ENCODE data around the gene CLIC5.

CLIC5 gene

DNA sequence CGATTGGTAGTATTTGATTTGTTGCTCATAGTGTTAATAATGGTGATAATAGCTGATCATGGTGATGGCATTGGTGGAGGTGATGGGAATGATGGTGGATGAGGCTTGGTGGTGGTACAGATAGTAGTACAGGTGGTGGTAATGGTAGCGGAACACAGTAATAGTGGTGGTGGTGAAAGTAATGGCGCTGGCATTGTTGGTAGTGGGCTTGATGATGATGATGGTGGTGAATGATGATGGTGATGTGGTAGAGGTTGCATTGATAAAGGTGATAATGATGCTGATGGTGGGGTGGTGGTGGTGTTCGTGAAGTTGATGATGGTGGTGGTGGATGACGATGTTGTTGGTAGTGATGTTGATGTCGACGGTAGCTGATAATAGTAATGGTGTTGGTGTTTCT lies 24.6 kb upstream of the CLIC5 start:
- Histone ChIP-seq H3K36me3 (ENCODE audit: control insufficient read depth, insufficient read depth, low read length) (no peaks in the 10 kb centered on the region), H3K79me2 (ENCODE audit: control insufficient read depth, insufficient read depth, low read length) (no peaks in the 10 kb centered on the region), H2BK15ac (replicated peaks; ENCODE audit: low read depth) (no peak overlapping the region), H2AK5ac (ENCODE audit: low read length) (no peak overlapping the region), H4K5ac (ENCODE audit: low read length) (no peak overlapping the region), H3K23ac (ENCODE audit: low read length) (no peak overlapping the region), H2BK5ac (ENCODE audit: low read length) (no peak overlapping the region), H2BK120ac (ENCODE audit: low read depth, low read length) (no peak overlapping the region), H3K56ac (ENCODE audit: low read length) (no peak overlapping the region), H4K8ac (ENCODE audit: low read depth, low read length) (no peak overlapping the region), H3K4me3 (ENCODE audit: low read length) (no peak overlapping the region), H3K27me3 (ENCODE audit: insufficient read depth, low read length, poor library complexity) (no peaks in the 10 kb centered on the region), H3K27ac (ENCODE audit: low read depth, low read length) (no peak overlapping the region), H3K4ac (ENCODE audit: low read depth, low read length) (no peak overlapping the region), H3K4me2 (ENCODE audit: low read length) (no peak overlapping the region), H3K4me1 (ENCODE audit: control insufficient read depth, low read depth, low read length) (no peaks in the 10 kb centered on the region), H3K9ac (ENCODE audit: low read length) (no peak overlapping the region), H3K79me1 (ENCODE audit: low read length) (no peaks in the 10 kb centered on the region), H3K18ac (ENCODE audit: low read length) (no peak overlapping the region)
- 100% methylated on average over 5 of the region's 7 CpGs for WGBS (ENCODE audit: extremely low coverage, insufficient coverage, low lambda C conversion rate)
- DNase-seq, result no peak

DNA sequence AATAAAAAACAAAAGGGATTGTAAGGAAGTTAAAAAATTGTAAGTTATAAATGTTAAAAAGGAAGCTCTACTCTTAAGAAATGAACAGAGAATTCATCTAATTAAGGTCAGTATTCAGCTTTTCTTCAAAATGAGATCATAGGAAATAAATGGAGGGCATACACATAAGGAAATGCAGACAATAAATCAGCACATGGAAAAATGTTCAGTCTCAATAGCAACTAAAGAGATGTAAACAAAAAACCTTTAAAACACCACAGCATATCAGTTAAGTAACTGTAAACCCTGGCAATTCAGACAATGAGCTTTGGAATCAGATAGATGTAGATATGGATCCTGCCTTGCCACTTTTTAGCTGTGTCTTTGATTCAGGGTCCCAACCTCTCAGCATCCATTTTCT lies 24.0 kb upstream of the CLIC5 start:
- Histone ChIP-seq H4K8ac (ENCODE audit: low read depth, low read length) (no peak overlapping the region), H2BK120ac (ENCODE audit: low read depth, low read length) (no peak overlapping the region), H4K5ac (ENCODE audit: low read length) (no peak overlapping the region), H3K27ac (ENCODE audit: low read depth, low read length) (no peak overlapping the region), H3K4me1 (ENCODE audit: control insufficient read depth, low read depth, low read length) (no peaks in the 10 kb centered on the region), H3K27me3 (ENCODE audit: insufficient read depth, low read length, poor library complexity) (no peaks in the 10 kb centered on the region), H3K79me1 (ENCODE audit: low read length) (no peaks in the 10 kb centered on the region), H2BK15ac (replicated peaks; ENCODE audit: low read depth) (no peak overlapping the region), H3K4me3 (ENCODE audit: low read length) (no peak overlapping the region), H3K9ac (ENCODE audit: low read length) (no peak overlapping the region), H3K56ac (ENCODE audit: low read length) (no peak overlapping the region), H2AK5ac (ENCODE audit: low read length) (no peak overlapping the region), H3K23ac (ENCODE audit: low read length) (no peak overlapping the region), H3K79me2 (ENCODE audit: control insufficient read depth, insufficient read depth, low read length) (no peaks in the 10 kb centered on the region), H2BK5ac (ENCODE audit: low read length) (no peak overlapping the region), H3K4ac (ENCODE audit: low read depth, low read length) (no peak overlapping the region), H3K18ac (ENCODE audit: low read length) (no peak overlapping the region), H3K4me2 (ENCODE audit: low read length) (no peak overlapping the region), H3K36me3 (ENCODE audit: control insufficient read depth, insufficient read depth, low read length) (no peaks in the 10 kb centered on the region)
- no peak for DNase-seq

DNA sequence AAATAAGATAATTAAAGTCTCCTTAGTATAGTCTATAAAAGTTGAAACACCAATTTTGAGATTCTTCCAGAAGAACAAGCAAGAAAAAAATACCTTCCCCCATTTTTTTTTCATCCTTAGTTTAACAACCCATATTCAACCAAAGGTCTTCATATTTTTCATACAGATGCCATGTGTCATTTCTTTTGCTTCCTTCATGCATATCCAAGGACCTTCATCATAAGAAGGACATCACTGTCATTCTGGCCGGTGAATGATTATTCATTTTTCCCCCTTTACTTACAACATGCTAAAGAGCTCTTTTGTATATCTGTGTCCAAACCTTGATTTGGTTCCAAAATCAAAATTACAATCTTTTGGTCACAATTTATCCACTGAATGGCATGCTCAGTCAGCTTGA lies 21.3 kb upstream of the CLIC5 start:
- H2BK120ac ChIP-seq (ENCODE audit: low read depth, low read length), result no peak overlapping the region

DNA sequence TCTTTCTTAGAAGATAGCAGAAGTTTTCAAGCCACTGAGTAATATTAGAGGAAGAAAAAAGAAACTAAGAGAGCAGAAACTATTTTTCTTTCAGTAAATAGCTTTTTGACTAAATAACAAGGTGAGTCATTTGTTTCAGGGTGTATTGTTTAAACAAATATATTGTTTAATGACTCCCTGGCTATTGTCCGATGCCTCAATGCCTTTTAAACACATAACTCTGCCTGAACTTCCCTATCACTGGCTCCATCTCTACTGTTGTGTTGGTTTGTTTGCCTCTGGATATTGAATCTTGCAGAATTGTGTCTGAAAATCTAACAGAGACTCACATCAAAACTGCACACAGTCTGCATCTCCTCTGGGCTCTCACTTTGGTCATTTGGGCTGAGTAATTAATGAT lies 19.6 kb upstream of the CLIC5 start:
- no peaks in the 10 kb centered on the region for H3K79me1 ChIP-seq (ENCODE audit: low read length)
- no peak for DNase-seq
- H3K56ac ChIP-seq (ENCODE audit: low read length), result no peak overlapping the region
- no peak overlapping the region for H2BK5ac ChIP-seq (ENCODE audit: low read length)
- H3K27me3 ChIP-seq (ENCODE audit: insufficient read depth, low read length, poor library complexity), result no peaks in the 10 kb centered on the region
- H3K27ac ChIP-seq (ENCODE audit: low read depth, low read length), result no peak overlapping the region
- H3K4me3 ChIP-seq (ENCODE audit: low read length), result no peak overlapping the region
- H3K36me3 ChIP-seq (ENCODE audit: control insufficient read depth, insufficient read depth, low read length), result no peaks in the 10 kb centered on the region
- no peaks in the 10 kb centered on the region for H3K79me2 ChIP-seq (ENCODE audit: control insufficient read depth, insufficient read depth, low read length)
- no peak overlapping the region for H4K5ac ChIP-seq (ENCODE audit: low read length)
- H3K4me1 ChIP-seq (ENCODE audit: control insufficient read depth, low read depth, low read length), result no peaks in the 10 kb centered on the region
- no peak overlapping the region for H3K4me2 ChIP-seq (ENCODE audit: low read length)
- whole genome bisulfite sequencing (ENCODE audit: extremely low coverage, insufficient coverage, low lambda C conversion rate), result no CpG with 5 or more reads among the region's 1 CpG
- H3K4ac ChIP-seq (ENCODE audit: low read depth, low read length), result no peak overlapping the region
- no peak overlapping the region for H2BK15ac ChIP-seq (replicated peaks; ENCODE audit: low read depth)
- no peak overlapping the region for H2AK5ac ChIP-seq (ENCODE audit: low read length)
- no peak overlapping the region for H3K18ac ChIP-seq (ENCODE audit: low read length)
- no peak overlapping the region for H3K23ac ChIP-seq (ENCODE audit: low read length)
- no peak overlapping the region for H3K9ac ChIP-seq (ENCODE audit: low read length)
- no peak overlapping the region for H2BK120ac ChIP-seq (ENCODE audit: low read depth, low read length)
- no peak overlapping the region for H4K8ac ChIP-seq (ENCODE audit: low read depth, low read length)

More for the DNA sequence above, 21.3 kb upstream of the CLIC5 start:
- no CpG with 5 or more reads among the region's 1 CpG for WGBS (ENCODE audit: extremely low coverage, insufficient coverage, low lambda C conversion rate)
- Histone ChIP-seq H3K23ac (ENCODE audit: low read length) (no peak overlapping the region), H2AK5ac (ENCODE audit: low read length) (no peak overlapping the region), H2BK5ac (ENCODE audit: low read length) (no peak overlapping the region), H3K18ac (ENCODE audit: low read length) (no peak overlapping the region), H3K36me3 (ENCODE audit: control insufficient read depth, insufficient read depth, low read length) (no peaks in the 10 kb centered on the region), H3K9ac (ENCODE audit: low read length) (no peak overlapping the region), H3K79me1 (ENCODE audit: low read length) (no peaks in the 10 kb centered on the region), H4K5ac (ENCODE audit: low read length) (no peak overlapping the region), H4K8ac (ENCODE audit: low read depth, low read length) (no peak overlapping the region), H3K27me3 (ENCODE audit: insufficient read depth, low read length, poor library complexity) (no peaks in the 10 kb centered on the region), H3K4ac (ENCODE audit: low read depth, low read length) (no peak overlapping the region), H3K4me1 (ENCODE audit: control insufficient read depth, low read depth, low read length) (no peaks in the 10 kb centered on the region), H3K4me3 (ENCODE audit: low read length) (no peak overlapping the region), H3K4me2 (ENCODE audit: low read length) (no peak overlapping the region), H3K79me2 (ENCODE audit: control insufficient read depth, insufficient read depth, low read length) (no peaks in the 10 kb centered on the region), H2BK15ac (replicated peaks; ENCODE audit: low read depth) (no peak overlapping the region), H3K27ac (ENCODE audit: low read depth, low read length) (no peak overlapping the region), H3K56ac (ENCODE audit: low read length) (no peak overlapping the region)
- no peak for DNase-seq

DNA sequence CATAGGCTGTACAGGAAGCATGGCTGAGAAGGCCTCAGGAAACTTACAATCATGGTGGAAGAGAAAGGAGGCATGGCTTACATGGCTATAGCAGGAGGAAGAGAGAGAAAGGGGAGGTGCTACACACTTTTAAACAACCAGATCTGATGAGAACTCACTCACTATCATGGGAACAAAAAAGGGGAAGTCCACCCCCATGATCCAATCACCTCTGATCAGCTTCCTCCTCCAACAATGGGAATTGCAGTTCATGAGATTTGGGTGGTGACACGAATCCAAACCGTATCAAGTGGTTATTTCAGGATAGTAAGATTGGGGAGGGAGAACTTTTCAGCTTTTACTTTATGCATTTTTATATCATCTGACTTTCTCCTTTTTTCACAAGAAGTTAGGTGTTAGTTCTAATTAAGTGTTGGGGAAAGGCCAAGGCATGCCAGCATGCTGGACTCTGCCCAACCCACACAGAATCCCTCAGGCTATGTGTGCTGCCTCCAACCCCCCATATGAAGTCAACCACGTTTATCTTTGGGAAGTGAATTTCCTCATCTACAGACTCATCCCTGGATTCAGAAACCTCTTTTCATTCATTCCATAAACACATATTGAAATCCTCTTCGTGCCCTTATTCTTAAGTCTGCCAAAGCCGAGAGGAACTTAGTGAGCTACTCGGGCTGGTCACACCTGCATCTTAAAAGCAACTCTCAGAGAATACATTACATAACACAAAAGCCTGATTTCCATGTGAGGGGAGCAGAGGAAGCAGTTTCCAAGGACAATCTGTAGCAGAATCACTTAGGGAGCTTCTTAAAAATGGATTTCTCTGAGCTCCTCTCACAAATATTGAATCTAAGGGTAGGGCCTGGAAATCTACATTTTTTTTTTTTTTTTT lies 16.7 kb upstream of the CLIC5 start:
- no peaks in the 10 kb centered on the region for H3K4me1 ChIP-seq (ENCODE audit: control insufficient read depth, low read depth, low read length)
- no peak overlapping the region for H2BK15ac ChIP-seq (replicated peaks; ENCODE audit: low read depth)
- no peak overlapping the region for H3K23ac ChIP-seq (ENCODE audit: low read length)
- H3K4ac ChIP-seq (ENCODE audit: low read depth, low read length), result no peak overlapping the region
- WGBS (ENCODE audit: extremely low coverage, insufficient coverage, low lambda C conversion rate), result no CpG with 5 or more reads among the region's 6 CpGs
- no peaks in the 10 kb centered on the region for H3K79me2 ChIP-seq (ENCODE audit: control insufficient read depth, insufficient read depth, low read length)
- no peaks in the 10 kb centered on the region for H3K27me3 ChIP-seq (ENCODE audit: insufficient read depth, low read length, poor library complexity)
- no peak overlapping the region for H3K18ac ChIP-seq (ENCODE audit: low read length)
- no peak overlapping the region for H3K4me3 ChIP-seq (ENCODE audit: low read length)
- H3K56ac ChIP-seq (ENCODE audit: low read length), result no peak overlapping the region
- DNase-seq, result no peak
- H4K8ac ChIP-seq (ENCODE audit: low read depth, low read length), result no peak overlapping the region
- no peak overlapping the region for H2AK5ac ChIP-seq (ENCODE audit: low read length)
- H3K36me3 ChIP-seq (ENCODE audit: control insufficient read depth, insufficient read depth, low read length), result no peaks in the 10 kb centered on the region
- no peak overlapping the region for H3K9ac ChIP-seq (ENCODE audit: low read length)
- no peak overlapping the region for H3K27ac ChIP-seq (ENCODE audit: low read depth, low read length)
- H4K5ac ChIP-seq (ENCODE audit: low read length), result no peak overlapping the region
- no peak overlapping the region for H3K4me2 ChIP-seq (ENCODE audit: low read length)
- no peak overlapping the region for H2BK120ac ChIP-seq (ENCODE audit: low read depth, low read length)
- no peaks in the 10 kb centered on the region for H3K79me1 ChIP-seq (ENCODE audit: low read length)
- no peak overlapping the region for H2BK5ac ChIP-seq (ENCODE audit: low read length)

- no peak overlapping the region for H3K27ac ChIP-seq (ENCODE audit: low read depth, low read length)
- no peak overlapping the region for H3K18ac ChIP-seq (ENCODE audit: low read length)
- H4K5ac ChIP-seq (ENCODE audit: low read length), result no peak overlapping the region
- H3K9ac ChIP-seq (ENCODE audit: low read length), result no peak overlapping the region
- no peaks in the 10 kb centered on the region for H3K4me1 ChIP-seq (ENCODE audit: control insufficient read depth, low read depth, low read length)
- H3K56ac ChIP-seq (ENCODE audit: low read length), result no peak overlapping the region
- no peak overlapping the region for H4K8ac ChIP-seq (ENCODE audit: low read depth, low read length)
- H2AK5ac ChIP-seq (ENCODE audit: low read length), result no peak overlapping the region
- no CpG with 5 or more reads among the region's 1 CpG for WGBS (ENCODE audit: extremely low coverage, insufficient coverage, low lambda C conversion rate)
- H3K4me2 ChIP-seq (ENCODE audit: low read length), result no peak overlapping the region
- H3K79me1 ChIP-seq (ENCODE audit: low read length), result no peaks in the 10 kb centered on the region
- no peak for DNase-seq
- H3K4ac ChIP-seq (ENCODE audit: low read depth, low read length), result no peak overlapping the region
- H3K23ac ChIP-seq (ENCODE audit: low read length), result no peak overlapping the region
- H2BK15ac ChIP-seq (replicated peaks; ENCODE audit: low read depth), result no peak overlapping the region
- no peak overlapping the region for H2BK5ac ChIP-seq (ENCODE audit: low read length)
- H3K79me2 ChIP-seq (ENCODE audit: control insufficient read depth, insufficient read depth, low read length), result no peaks in the 10 kb centered on the region
- no peaks in the 10 kb centered on the region for H3K27me3 ChIP-seq (ENCODE audit: insufficient read depth, low read length, poor library complexity)
- no peak overlapping the region for H3K4me3 ChIP-seq (ENCODE audit: low read length)
- no peaks in the 10 kb centered on the region for H3K36me3 ChIP-seq (ENCODE audit: control insufficient read depth, insufficient read depth, low read length)
- no peak overlapping the region for H2BK120ac ChIP-seq (ENCODE audit: low read depth, low read length)
These were observed 13.9 kb upstream of the CLIC5 start for GRCh38 chr6:46029602-46030001.

Data from mesendoderm (in vitro differentiated cells).